GM12801 (cell line): ENCODE measurements around the gene FYB1.

ENCODE experiments used
- TF ChIP-seq, protein P1 (sequence below): IDR thresholded peaks from one replicate; pipeline ENCODE4 v1.5.1; 2011; ENCODE audit warnings: control low read depth; ENCODE audit not compliant: insufficient read length; ENCODE audit errors: extremely low read depth

The FYB1 gene

DNA sequence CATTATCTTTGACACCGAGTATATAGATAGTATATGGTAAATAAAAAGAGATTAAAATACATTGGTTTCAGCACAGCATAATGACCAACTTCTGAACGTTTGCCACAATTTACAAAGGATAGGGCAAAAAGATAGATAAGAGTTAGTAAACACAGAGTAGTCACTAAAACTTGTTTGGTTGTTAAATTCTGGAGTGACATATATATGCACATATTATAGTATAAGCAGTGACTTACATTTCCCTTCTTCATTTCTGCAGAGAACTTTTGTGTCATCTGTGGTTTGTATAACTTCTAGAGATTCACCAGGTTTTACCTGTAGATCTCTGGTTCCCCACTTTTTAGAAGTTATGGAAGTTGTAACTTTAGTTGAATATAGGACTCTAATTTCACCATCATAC lies 100.7 kb downstream of the FYB1 start:
- TF ChIP-seq, protein P1, sequence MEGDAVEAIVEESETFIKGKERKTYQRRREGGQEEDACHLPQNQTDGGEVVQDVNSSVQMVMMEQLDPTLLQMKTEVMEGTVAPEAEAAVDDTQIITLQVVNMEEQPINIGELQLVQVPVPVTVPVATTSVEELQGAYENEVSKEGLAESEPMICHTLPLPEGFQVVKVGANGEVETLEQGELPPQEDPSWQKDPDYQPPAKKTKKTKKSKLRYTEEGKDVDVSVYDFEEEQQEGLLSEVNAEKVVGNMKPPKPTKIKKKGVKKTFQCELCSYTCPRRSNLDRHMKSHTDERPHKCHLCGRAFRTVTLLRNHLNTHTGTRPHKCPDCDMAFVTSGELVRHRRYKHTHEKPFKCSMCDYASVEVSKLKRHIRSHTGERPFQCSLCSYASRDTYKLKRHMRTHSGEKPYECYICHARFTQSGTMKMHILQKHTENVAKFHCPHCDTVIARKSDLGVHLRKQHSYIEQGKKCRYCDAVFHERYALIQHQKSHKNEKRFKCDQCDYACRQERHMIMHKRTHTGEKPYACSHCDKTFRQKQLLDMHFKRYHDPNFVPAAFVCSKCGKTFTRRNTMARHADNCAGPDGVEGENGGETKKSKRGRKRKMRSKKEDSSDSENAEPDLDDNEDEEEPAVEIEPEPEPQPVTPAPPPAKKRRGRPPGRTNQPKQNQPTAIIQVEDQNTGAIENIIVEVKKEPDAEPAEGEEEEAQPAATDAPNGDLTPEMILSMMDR, result no peak

DNA sequence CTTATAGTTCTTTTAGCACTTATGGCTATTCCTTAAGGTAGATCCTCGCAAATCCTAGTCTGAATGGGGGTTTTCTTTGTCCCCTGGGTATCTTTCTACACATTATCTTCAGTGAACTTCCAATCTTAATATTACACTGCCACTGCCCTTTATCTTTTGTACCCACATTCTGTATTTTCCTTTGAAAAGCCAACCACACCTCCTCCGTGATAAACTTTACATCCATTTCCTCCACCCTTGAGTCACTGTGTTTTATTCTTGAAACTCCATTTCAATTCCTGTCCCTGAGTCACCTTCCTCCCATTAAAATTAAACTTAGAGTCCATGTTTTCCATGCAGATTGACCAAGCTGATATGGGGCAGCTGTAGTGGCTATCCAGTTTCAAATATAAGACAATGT lies 102.0 kb downstream of the FYB1 start:
- TF ChIP-seq, protein P1, result no peak

DNA sequence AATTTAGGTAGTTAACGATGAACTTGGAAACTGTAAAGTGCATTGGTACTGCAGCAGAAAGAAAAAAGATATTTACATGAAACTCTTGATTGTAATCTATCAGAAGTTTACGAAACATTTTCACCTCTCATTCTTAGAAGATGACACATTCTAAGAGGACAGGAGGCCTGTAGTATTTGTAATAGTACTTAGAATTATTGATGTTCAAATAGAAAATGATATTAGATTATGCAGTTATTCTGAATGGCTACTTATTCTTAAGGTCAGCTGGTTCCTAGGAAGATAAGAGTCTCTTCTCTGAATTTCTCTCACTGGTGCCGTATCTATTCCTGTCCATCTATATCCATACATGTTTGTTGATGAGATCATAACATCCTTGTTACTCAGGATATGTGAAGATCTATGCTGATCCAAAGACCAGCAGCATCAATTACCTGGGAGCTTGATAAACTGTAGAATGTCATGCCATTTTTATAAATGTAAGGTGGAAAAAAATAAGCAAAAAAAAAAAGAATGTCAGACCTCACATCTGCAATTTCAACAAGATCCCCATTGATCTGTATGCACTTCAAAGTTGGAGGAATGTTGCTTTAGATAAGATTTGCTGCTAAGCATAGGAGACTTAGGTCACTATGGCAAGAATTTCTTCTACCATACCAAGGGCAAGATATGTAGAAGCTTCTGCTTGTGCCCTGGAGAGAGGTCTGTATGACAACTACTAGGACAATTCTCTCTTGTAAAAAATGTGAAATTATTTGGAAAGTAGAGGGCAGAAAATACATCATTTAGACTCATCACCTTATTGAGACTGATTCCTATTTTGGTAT lies 102.8 kb downstream of the FYB1 start:
- TF ChIP-seq, protein P1, result no peak

GRCh38 chr5:39115644-39116343 lies 103.6 kb downstream of the FYB1 start:
- TF ChIP-seq, protein P1, result no peak

DNA sequence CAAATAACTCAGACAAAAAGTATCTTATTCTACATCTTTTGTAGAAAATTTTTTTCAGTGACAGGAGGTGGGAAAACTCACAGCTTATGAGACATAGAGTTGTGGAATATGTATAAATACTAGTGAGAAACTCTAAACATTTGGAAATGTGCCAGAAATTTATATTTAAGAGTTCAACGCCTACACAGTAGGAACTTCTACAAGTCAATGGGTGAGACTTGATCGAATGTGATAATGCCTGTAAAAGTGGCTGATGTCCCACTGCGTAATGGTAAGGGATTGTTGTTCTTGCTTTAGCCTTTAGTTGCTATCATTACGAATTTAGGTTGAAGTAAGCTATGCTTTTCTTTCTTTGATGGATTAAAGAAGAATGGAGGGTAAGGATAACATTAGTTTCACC lies 105.2 kb downstream of the FYB1 start:
- TF ChIP-seq, protein P1, result no peak

- TF ChIP-seq, protein P1, result no peak
Measured at GRCh38 chr5:39113354-39113953, 105.9 kb downstream of the FYB1 start.

GRCh38 chr5:39109606-39110005 lies 109.8 kb downstream of the FYB1 start:
- TF ChIP-seq, protein P1, result no peak
